Stimulated activated CD4-positive, alpha-beta T cell treated with anti-CD3 and anti-CD28 coated beads, Interleukin-4, amount 100 ng/mL, for 48 hours (primary cell): ENCODE measurements around the gene CNOT6.
"Not testable (repeated sequence)": the region's sequence is repeated elsewhere in the genome, so short reads cannot be mapped to it uniquely, and the experiment has no call there.

Experiments used
- DNase-seq, 2 donors: peaks; one replicate each; pipeline ENCODE4 v3.0.0-alpha.2; 2020; ENCODE audit warnings: low read depth in 2 of 2

CNOT6 gene

DNA sequence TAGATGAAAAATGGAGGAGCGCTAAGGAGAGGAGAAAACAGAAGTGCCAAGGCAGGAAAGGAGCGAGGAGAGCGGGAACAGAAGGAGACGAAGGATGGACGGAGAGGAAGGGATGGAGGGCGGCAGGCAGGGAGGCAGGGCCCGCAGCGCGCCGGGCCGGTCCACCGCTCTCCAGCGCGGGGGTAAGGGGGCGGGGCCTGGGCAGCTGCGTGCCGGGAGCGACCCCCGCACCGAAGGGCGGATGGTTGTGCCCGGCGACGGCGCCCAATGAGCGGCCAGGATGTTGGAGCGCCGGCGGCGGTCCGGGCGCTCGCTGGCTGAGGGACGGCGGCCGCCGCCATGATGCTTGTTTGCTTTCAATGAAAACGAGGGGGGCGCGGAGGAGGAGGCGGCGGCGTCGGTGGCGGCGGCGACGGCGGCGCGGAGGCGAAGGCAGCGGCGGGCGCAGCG lies at the start of gene CNOT6:
Gene CNOT6, plus strand, starts transcription at position 320 of the 450 bp plus-strand sequence. CDS start 34,898 bp downstream, outside the sequence.
- DNase-seq, result peak; percentile 92

DNA sequence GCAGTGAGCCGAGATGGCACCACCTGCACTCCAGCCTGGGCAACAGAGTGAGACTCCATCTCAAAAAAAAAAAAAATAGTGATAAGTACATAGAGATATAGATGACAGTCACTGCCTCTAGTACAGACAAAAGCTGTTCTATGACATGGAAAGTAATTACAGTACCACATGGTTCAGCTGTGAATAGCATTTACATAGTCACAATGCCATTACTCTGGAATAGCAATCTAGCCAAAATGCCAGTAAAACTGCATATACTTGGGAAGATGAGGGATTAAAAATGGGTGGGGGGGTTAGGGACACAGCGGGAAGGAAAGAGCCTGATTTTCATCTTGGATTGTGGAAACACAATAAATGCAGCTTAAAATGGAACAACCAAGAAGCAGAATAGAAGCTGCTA lies 39.4 kb upstream of the CNOT6 start:
- DNase-seq, result no peak

DNA sequence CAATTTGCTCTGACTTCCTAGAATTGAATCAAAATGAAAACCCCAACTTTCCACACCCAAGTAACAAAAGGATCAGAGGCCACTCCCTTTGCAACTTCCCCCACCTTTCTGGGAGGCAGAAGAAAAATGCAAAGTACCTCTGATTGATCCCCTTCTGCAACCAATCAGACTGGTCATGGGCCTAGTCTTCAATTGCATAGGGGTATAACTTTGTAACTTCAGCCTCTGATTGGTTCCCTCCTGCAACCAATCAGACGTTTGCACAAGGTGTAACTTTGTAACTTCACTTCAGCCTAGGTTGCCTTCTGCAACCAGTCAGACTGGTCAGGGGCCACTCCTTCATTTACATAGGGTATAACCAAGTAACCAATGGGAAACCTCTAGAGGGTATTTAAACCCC lies 38.3 kb upstream of the CNOT6 start:
- no peak for DNase-seq

DNA sequence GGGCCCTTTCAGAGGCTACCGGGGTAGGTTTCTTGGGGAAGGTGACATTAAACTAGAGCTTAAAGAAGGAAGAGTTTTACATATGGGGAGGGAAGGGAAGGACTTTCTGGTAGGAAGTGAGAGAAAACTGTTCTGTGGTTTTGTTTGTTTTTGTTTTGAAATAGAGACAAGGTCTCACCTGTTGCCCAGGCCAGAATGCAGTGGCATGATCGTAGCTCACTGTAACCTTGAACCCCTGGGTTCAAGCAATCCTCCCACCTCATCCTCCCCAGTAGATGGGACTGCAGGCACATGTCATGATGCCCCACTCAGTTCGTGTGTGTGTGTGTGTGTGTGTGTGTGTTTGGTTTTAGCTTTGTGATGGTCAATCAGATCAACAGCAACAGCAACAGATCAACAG lies 37.4 kb upstream of the CNOT6 start:
- no peak for DNase-seq

DNA sequence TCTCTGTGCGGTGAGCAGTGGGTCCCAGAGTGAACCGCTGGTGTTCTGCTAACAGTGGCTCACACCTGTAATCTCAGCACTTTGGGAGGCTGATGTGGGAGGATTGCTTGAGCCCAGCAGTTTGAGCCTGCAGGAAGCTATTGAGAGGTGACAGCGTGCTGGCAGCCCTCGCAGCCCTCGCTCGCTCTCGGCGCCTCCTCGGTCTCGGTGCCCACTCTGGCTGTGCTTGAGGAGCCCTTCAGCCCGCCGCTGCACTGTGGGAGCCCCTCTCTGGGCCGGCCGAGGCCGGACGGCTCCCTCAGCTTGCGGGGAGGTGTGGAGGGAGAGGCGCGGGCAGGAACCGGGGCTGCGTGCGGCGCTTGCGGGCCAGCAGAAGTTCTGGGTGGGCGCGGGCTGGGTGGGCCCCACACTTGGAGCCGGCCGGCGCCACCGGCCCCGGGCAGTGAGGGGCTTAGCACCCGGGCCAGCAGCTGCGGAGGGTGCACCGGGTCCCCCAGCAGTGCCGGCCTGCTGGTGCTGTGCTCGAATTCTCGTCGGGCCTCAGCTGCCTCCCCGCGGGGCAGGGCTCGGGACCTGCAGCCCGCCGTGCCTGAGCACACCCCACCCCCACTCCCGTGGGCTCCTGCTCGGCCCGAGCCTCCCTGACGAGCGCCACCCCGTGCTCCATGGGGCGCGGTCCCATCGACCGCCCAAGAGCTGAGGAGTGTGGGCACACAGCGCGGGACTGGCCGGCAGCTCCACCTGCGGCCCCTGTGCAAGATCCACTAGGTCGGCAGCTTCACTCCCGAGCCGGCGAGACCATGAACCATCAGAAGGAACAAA lies 35.1 kb upstream of the CNOT6 start:
- DNase-seq, result not testable (repeated sequence)

DNA sequence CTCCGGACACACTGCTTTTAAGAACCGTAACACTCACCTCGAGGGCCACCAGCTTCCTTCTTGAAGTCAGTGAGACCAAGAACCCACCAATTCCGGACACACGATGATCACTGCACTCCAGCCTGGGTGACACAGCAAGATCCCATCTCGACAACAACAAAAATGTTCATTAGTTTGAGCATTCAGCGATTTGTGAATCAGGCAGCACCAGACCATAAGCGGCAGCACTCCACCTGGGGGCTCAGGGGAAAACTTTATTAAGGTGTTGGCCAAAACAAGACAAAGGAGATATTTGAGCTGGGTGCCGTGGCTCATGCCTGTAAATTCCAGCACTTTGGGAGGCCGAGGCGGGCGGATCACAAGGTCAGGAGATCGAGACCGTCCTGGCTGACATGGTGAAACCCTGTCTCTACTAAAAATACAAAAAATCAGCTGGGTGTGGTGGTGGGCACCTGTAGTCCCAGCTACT lies 34.5 kb upstream of the CNOT6 start:
- not testable (repeated sequence) for DNase-seq

DNA sequence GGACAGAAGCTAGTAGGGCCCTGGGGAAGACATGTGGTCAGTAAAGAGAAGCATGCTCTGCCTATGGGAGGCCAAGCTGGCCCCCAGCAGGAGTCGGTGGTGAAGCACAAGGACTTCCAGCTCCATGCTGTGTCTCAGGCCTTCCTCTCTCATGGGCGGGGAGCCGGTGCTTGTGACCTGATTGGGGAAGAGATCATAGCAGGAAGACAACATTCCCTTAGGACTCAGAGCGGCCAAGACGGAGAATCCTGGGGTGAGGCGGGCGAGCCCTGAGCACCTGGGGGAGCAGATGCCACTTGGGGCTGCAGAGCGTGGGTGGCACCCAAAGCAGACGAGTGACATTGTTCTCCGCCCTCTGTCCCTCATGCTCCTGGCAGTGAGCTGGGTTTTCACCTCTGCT lies 33.3 kb upstream of the CNOT6 start:
- DNase-seq, result no peak

DNA sequence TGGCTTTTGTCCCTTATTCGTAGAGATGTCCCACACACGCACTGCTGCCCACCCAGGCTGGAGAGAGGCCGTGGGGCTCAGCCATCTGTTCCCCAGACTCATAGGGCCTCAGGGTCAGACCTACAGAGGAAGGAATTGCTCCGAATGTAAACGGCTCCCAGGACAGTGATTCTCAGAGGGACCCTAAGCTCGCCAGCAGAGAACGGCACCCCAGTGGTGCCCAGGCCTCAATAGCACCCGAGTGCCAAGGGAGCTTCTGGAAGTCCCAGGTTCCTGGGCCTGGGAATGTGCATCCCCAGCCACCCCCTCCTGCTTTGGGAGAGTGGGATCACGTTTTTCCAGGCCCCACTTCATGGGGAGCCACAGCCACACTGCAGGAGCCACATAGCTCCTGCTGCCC lies 32.9 kb upstream of the CNOT6 start:
- no peak for DNase-seq

DNA sequence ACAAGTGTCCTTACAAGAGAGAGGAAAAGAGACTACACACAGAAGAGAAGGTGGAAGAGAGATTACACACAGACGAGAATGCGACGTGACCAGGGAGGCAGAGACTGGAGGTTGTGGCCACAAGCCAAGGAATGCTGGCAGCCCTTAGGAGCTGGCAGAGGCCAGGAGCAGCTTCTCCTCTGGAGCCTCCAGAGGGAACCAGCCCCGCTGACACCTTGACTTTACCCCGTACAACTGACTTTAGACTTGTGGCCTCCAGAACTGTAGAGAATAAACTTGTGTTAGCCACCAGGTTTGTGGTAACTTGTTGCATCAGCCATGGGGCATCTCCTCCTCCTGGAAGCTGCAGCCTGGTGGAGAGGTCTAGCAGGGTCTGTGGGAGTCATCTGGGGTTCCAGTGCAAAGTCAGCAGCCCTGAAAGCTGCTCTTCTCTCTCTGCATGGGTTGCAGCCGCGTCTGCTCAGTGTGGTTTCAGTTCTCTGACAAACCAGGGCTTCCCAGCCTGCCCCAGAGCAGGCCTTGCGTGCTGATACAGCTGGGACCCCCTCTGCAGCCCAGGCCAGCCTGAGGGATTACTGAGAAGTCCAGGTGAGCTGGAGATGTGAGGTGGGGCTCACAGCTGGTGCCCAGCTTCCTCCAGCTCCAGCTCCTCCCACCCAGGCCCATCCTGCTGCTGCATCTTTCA lies 30.8 kb upstream of the CNOT6 start:
- DNase-seq, result no peak

DNA sequence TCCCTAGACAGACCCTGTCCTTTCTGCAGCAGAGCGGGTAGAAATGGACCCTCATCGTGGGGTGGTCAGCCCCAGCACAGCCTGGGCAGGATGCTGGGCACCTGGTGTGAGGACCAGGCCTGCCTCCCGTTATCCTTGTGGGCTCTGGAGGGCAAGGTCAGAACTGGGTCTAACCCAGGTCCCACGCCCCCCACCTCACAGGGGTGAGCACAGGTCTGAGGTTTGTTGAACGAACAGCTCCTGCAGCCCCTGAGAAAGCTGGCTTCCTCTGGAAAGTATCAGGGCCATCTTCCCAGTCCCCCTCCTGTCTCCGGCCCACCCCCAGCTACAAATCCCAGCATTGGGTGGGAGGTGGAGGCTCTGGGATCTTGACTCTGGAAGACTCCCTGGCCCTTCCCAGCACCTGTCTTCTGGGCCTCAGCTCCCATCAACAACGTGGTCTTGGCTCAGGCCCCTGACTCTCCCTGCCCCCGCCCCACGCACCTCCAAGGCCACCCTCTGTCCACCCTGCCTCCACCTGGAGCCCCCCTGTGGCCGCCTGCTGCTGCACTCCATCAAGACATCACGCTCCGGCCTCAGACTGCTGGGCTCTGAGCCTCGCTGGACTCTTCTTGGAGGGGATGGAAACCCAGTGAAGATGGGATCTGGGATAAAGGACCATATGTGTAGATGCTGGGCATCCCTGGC lies 30.1 kb upstream of the CNOT6 start:
- no peak for DNase-seq

DNA sequence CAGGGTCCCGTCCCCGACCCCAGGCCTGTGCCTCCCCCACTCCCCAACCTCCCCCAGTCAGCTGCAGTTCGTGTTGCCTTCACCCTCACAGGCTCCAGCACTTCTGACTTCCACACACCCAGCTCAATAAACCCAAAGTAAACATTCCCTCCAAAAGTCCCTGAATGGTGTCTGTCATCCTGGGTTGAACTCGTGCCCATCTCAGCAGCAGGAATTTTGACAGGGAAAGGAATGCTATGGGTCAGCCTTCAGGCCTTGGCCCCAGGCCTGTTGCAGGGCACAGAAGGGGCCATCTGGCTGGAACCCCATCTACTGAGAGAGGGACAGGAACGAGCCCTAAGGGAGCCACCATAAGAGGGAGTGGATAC lies 29.6 kb upstream of the CNOT6 start:
- DNase-seq, result no peak

DNA sequence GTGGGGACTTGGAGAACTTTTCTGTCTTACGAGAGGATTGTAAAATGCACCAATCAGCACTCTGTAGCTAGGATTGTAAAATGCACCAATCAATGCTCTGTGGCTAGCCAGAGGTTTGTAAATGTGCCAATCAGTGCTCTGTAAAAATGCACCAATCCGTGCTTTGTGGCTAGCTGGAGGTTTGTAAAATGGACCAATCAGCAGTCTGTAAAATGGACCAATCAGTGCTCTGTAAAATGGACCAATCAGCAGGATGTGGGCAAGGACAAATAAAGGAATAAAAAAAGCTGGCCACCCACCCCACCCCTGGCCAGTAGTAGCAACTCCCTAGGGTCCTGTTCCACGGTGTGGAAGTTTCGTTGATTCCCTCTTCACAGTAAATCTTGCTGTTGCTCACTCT lies 29.1 kb upstream of the CNOT6 start:
- not testable (repeated sequence) for DNase-seq

DNA sequence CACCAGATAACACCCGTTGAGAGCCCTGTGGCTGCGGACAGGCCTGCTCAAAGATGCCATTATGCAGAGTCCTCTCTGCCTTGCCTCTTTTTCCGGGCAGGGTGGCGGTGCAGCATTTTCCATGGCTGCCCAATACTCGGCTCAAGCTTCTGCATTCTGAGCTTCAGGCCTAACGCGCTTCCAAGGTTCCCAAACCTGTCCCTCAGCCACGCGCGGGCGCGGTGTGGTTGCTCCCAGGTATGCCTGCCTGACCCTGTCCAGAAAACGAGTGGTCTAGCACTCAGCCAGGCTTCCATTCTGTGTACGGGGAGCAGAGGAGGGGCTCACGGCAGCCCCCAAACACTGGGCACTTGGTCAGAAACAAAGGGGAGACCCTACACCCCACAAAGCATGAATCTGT lies 27.9 kb upstream of the CNOT6 start:
- DNase-seq, result no peak

DNA sequence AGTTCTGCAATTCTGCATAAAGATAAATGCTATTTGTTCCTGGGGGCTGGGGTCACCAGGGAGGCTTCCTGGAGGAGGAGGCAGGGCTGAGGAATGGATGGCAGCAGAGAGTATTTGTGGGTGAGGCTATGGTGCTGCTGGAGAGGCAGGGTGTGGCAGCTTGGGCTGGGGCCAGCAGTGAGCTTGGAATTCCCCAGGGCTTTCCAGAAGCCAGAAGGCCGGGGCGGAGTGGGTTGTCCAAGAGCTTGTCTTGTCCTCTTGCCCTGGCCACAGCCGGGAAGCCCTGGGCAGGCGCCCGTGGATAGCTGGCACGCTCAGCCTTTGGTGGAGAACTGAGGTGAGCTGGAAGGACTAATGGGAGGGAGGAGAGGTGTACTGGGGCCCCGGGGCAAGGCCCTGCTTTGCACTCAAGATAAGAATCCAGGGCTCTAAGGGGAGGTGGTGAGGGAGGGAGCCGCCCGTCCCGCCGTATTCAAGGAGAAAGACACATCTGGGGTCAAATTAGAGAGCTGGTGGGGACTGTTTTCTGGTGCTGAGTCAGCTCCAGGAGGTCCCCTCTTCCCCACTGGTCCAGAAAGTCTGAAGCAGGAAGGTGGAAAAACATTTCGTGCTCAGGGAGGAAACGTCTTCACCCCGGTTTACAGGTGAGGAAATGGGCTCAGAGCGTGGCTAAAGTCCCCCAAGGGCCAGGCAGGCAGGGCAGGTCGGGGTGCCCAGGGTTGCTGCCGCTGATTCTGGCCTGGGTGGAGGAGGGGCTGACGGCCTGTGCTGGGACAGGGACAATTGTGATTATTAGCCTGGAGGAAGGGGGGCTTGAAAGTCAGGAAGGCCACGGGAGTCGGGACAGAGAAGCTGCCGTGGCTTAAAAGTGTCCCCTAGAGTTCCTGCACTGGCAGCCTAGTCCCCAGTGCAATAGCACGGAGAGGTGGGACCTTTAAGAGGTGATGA lies 26.9 kb upstream of the CNOT6 start:
- DNase-seq, result no peak

DNA sequence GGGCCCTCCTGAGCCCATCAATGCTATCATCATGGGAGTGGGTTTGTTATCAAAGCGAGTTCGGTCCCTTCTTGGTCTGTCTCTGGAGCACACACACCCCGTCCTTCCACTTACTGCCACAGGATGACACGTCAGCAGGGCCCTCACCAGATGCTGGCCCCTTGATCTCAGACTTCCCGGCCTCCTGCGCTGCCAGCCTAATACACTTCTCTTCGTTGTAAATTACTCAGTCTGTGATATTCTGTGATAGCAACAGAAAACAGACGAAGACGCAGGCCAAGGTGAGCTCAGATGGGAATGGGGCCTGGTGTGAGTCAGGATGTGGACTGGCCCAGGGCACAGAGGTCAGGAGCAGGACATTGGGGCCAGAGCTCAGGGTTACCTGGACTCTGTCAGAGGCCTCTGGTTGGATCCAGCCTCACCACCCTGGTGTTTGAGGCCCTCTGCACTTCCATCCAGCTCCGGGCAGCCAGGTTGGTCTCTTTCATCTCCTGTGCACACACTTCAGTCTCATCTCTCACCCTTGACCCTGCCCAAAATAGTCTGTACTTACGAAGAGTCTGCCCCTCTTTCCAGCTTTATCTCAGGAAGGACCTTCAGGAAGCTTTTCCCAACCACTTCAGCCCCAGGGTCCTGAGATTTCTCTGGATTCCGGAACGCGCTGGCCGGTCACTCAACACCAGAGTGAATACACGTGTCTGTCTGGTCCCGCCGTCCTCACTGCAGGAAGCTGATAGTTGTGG lies 26.0 kb upstream of the CNOT6 start:
- DNase-seq, result no peak

DNA sequence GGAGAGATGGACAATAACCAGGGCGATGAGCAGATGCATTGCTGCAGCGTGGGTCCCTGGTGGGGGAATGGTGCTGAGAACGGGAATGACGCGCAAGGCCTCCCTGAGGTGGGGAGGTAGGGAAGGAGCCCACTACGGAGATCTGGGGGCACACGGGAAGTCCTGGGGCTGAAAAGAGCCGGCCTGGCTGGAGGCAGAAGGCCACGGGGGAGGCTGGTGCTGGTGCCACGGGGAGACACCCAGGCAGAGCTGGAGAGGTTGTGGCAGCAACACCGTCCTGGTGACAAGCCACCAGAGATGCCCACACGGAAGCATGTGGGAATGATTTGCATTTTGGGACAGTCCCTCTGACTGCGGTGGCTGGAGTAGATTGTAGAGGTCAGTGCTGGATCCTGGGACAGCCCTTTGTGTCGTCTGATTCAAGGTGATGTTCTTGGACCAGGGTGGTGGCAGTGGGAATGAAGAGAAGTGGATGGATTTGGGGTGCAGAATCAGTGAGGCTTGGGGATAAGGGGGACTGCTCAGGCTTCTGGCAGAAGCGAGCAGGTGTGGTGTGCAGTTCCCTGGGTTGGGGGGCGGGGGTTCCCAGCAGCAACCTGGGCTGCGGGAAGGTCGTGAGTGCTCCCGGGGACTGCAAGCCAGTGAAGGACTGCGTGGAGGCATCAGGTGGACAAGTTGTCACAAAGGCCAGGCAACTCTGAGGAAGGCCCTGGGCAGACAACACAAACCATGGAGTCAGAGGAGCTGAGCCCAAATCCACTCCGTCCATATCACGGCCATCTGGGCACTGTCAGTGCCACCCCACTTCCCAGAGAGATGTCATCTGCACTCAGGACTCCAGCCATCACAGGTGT lies 25.2 kb upstream of the CNOT6 start:
- no peak for DNase-seq

DNA sequence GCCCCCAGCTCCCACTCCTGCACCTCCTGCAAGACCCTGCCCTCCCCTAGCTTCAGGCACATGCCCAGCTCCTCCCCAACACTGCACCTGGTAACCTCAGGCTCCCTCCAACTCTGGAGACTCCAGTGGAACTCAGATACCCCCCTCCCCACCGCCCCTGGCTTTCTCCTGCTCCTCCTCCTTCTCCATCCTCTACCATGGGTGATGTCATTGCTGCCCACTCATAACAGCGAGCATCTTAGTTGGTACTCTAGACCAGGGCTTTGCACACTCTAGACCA lies 24.7 kb upstream of the CNOT6 start:
- DNase-seq, result no peak

DNA sequence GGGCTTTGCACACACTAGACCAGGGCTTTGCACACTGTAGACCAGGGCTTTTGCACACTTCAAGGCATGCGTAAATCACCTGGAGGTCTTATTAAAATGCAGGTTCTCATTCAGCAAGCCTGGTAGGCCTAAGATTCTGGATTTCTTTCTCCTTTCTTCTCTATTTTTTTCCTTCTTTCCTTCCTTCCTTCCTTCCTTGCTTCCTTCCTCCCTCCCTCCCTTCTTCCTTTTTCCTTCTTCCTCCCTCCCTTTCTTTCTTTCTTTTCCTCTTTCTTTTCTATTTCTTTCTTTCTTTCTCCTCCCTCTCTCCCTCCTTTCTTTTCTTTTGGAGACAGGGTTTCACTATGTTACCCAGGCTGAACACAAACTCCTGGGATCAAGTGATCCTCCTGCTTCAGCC lies 24.3 kb upstream of the CNOT6 start:
- no peak for DNase-seq

DNA sequence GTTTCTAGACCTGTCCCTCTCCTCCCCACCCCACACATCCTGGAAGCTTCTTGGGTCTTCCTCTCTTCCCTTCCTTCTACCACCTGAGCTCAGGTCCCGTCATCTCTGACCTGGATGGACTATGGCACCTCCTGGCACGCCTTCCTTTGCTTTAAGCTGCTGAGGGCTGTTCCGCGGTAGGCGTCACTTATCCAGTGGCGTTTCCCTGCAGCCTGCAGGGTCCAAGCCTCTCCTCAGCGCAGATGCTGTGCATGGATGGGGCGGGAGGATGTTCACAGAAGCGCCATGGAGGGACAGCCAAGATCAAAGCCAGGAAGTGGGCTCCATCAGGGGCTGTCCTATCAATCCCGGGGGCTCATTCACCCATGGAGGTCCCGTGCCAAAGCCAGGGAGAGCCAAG lies 23.8 kb upstream of the CNOT6 start:
- DNase-seq, result no peak

DNA sequence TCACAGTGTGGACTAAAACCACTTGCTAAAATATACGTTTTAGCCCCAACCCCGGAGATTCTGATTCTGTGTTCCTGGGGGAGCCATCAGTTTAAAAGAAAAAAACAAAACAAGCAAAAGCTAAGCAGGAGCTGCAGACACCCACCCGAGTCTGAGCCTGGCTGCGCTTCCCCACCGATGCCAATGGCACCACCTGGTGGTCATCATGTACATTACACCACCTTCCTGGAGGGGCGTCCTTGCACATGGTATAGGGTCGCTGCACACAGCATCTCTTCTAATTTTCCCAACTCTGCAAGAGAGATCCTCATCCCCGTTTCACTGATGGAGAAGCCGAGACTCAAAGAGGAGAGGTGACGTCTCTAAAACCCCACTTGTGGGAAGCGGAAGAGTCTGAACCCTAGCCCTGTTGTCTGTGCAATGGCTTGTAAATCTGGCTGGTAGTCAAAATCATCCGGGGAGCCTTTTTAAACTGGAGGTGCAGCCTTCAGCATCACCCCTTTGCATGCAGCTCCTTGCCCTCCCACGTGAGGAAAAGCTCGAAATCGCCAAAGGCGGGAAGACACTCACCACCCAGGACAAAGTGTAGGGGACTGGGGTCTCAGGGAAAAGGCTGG lies 23.1 kb upstream of the CNOT6 start:
- DNase-seq, result peak; percentile 11 to 38
